Stimulated activated CD8-positive, alpha-beta memory T cell treated with anti-CD3 and anti-CD28 coated beads, Interleukin-12 subunit alpha, Interleukin-12 subunit beta, amount 100 ng/mL, for 24 hours (primary cell): ENCODE measurements around the gene RAB6B.

Source experiments
- DNase-seq: peaks from one replicate; pipeline ENCODE4 v3.0.0-alpha.2; 2020; ENCODE audit errors: extremely low read depth

Gene RAB6B

GRCh38 chr3:133836497-133837158 lies 59.1 kb downstream of the RAB6B start:
- DNase-seq, result no peak

- no peak for DNase-seq
Observed at GRCh38 chr3:133835961-133836360, 59.7 kb downstream of the RAB6B start.

DNA sequence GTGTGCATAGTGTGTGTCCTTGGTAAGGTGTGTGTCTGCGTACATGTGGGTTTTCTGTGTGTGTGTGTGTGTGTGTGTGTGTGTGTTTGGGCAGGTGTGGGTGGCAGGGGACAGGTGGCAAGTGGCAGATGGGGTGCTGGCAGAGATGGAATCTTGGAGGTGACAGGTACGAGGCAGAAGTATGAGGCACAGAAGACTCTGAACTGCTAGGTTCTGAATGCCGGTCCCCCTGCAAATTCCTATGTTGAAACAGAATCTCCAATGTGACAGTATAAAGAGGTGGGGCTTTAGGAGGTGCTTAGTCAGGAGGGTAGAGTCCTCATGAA lies 60.3 kb downstream of the RAB6B start:
- no peak for DNase-seq

DNA sequence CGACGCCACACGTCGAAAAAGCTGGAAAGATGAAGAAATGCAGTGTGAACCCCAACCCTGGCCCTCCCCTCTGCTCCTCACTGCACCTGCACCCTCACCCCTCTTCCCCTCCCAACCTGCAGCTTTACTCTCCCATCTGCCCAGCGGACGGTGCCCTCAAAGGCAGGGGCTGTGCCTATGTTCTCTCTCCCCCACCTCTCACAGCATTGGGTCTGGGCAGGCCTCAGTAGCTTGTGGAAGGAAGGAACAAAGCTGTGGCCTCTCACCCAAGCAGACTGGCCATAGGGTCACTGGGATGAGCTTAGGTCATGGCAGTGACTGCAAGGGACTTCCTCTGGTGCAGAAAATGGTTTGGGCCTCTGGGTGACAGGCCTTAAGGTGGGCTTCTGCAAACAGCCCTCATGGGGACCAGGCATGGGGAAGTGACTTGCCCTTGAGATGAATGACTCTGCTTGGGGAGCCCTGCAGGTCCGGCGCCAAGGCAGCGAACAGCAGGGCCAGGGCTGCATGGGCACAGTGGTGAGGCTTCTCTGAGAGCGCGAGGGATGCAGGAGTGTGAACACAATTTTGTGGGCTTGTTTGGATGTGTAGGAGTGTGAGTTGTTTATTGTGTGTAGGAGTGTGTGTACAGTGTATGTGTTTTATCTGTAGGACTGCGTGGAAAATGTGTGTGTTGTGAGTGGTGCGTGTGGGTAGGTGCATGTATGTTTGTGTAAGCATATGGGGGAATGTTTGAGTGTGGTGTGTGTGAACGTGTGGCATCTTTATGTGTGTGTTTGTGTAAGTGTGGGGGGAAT lies 60.9 kb downstream of the RAB6B start:
- no peak for DNase-seq

DNA sequence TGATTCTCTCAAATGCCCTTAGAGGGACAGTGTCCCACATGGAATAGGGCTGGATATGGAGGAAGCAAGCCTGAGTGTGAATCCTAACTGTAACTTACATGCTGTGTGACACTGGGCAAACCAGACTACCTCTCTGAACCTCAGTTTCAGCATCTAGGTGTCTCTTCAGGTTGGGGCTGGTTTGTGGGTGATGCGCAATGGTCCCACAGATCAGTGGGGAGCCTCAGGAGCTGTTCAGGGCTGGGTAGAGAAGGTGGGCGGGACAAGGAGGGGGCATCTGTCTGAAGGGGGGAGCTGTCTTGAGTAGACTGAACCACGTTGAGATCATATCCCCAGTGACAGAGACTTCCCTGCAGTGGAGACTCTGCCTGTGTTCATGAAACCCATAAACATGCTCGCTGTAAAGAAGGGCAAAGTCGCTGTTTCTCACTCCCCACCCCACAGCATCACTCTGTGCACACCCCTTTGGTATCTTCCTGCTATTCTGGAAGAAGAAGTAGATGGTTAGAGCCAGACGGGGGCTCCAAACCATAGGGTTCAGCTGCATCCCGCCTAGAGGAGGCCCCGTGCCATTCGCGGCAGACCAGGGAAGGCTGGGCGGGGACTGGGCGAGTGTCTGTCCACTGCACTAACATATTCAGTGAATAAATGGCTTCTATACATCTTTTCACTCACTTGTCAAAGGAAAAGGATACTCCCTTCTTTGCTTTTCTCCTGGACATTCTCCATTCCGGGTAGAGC lies 61.6 kb downstream of the RAB6B start:
- no peak for DNase-seq

DNA sequence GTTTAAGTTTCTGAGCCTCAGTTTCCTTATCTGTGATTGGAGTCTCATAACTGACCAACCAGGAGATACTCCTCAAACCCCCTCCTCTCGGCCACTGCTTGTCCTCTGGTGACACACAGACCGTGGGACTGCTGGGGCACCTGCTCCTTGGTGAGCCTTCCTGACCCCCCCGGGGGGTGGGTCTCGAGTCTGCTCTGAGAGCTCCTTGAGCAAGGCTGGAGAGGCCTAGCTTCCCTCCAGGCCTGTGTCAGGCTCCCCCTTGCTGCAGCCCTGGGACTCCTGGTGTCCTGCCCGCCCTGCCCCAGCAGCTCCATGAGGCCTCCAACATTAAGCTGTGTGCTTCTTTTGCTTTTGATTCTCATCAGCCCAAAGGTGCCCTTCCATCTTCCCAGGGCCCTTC lies 62.4 kb downstream of the RAB6B start:
- no peak for DNase-seq

DNA sequence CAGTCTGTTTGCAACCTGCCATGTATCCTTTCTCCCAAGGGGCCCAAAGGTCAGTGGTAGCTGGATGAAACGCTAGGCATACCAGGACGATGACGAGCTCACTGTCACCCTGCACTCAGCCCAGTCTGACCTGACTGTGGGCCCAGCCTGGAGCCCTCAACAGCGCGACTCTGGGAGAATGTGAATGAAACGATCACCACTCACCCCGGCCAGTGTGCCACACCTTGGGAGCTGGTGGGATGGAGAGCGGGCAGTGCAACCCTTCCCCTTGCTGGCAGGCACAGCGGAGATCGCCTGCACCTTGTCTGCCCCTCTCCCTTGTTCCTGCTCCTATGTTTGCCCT lies 62.9 kb downstream of the RAB6B start:
- no peak for DNase-seq

- DNase-seq, result no peak
Observed at GRCh38 chr3:133831966-133832801, 63.5 kb downstream of the RAB6B start.

DNA sequence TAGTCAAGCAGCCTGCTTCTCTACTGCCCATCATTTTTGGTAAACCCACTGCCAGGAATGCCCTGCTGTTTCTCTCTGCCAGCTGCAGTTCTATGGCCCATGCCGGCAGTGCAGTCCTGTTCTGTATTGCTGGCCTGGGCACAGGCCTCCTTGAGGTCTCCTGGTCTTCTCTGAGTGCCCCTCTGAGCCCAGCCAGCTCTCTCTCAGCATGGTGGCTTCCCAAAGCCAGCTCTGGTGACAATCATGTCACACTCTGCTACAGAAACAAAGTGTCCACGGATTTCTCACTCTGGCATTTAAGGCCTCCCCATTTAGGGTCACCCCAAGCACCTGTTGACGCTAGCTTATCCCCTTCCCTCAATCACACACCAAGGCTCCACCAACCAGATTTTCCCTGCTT lies 65.6 kb downstream of the RAB6B start:
- DNase-seq, result no peak

- DNase-seq, result no peak
Observed at GRCh38 chr3:133829310-133829707, 66.4 kb downstream of the RAB6B start.

- no peak for DNase-seq
Observed at GRCh38 chr3:133828576-133829309, 66.9 kb downstream of the RAB6B start.

DNA sequence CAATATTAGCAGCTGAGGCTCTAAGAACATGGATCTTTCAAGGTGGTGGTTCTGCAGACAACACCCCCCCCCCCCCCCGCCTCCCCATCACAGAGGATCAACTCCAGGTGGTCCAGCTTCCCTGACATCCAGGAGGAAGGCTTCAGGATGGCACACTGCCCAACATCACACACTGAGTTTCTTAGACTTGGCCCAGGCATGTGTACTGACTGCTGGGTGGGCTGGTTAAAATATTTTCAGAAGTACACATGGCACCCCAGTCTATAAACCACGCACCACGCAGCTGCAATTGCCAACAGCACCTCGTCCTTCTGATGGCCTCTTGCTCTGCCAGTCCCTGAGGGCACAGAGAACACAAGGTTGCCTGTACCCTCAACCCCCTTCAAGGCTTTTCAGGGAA lies 68.0 kb downstream of the RAB6B start:
- DNase-seq, result no peak

- no peak for DNase-seq
Observed at GRCh38 chr3:133827136-133827535, 68.5 kb downstream of the RAB6B start.

- DNase-seq, result no peak
Observed at GRCh38 chr3:133825969-133826727, 69.5 kb downstream of the RAB6B start.

GRCh38 chr3:133824961-133825485 lies 70.7 kb downstream of the RAB6B start:
- no peak for DNase-seq

DNA sequence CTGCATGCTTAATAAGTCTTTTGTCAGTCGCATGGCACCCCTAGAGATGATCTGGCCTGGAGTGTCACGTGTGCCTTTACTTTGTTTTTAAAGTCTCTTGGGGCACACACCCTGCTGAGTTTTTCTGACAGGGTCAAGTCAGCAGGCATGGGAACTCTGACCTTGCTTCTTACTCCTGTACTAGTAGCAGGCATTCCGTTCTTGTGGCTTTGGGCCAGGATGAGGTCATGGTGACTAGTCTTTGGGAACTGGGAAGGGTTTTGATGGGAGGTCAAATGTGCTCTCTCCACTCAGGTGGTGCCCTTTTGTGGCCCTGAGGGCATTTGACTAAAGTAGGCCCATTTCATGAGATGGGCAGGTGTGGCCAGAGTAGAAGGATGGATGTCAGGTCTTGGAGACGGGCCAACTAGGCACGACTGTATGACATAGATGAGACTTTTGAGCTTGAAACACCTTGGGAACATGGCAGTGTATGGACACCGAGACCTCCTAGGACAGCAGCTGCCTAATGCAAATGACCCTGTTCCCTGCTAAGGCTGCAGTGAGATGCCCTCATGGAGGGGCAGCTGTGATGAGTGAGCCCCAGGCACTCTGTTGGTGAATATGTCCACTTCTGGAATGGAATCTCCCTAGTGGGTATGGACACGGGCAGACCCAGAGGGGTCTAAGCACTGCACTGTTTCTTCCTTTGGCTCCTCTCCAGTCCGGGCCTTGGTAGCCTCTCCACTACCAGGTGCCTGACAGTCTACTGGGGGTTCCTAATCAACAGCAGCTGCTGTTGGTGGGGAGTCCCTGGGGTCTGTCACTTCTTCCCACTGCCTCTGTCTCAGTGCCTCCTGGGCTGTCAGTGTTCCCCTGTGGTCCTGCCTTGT lies 73.7 kb downstream of the RAB6B start:
- no peak for DNase-seq

- no peak for DNase-seq
Observed at GRCh38 chr3:133820889-133821675, 74.6 kb downstream of the RAB6B start.

GRCh38 chr3:133820129-133820528 lies 75.6 kb downstream of the RAB6B start:
- no peak for DNase-seq

DNA sequence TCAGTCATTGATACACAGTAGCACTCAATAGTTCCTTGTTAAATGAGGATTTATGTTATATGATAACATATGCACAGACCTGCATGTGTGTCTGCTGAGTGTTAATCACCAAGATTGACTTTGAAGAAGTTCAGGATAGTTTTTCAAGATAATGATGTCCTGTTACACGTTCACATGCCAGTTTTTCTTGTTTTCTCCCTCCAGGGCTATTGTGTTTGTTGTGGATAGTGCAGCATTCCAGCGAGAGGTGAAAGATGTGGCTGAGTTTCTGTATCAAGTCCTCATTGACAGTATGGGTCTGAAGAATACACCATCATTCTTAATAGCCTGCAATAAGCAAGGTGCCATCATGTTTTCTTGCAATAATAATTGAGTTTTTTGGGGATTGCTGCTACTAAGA lies 80.3 kb downstream of the RAB6B start:
- DNase-seq, result no peak
